HG03378 (cell line): ENCODE data around the gene SSBP4.

Experiments used
- ATAC-seq: cut with Tn5 transposase; IDR thresholded peaks from one replicate; pipeline ENCODE4 v1.9.1; 2021; ENCODE audit warnings: mild to moderate bottlenecking, moderate library complexity; ENCODE audit not compliant: unreplicated experiment

Gene SSBP4

GRCh38 chr19:18419699-18420460, 682 bp downstream of the SSBP4 start:
- ATAC-seq: no peak

DNA sequence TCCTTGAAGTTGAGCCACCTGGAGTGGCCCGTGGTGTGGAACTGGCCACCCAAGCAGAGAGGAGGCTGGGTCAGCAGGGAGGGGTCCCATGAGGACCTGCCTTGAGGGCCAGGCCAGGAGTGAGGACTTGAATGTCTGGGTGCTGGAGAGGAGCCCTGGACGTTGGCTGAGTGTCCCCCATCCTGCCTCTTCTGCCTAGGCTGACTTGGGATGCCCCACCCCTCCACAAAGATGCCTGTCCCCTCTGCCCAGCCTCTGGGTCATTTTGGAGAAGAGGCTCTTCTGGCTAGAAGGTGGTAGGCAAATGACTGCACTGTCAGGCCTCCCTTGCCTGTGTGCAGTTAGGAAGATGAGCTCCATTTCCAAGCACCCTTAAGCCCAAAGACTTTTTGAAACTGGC, 1.7 kb downstream of the SSBP4 start:
- ATAC-seq: no peak

- ATAC-seq: no peak
Observed at GRCh38 chr19:18421371-18421959, 2.3 kb downstream of the SSBP4 start.

- ATAC-seq: no peak
Observed at GRCh38 chr19:18422530-18423191, 3.5 kb downstream of the SSBP4 start.

DNA sequence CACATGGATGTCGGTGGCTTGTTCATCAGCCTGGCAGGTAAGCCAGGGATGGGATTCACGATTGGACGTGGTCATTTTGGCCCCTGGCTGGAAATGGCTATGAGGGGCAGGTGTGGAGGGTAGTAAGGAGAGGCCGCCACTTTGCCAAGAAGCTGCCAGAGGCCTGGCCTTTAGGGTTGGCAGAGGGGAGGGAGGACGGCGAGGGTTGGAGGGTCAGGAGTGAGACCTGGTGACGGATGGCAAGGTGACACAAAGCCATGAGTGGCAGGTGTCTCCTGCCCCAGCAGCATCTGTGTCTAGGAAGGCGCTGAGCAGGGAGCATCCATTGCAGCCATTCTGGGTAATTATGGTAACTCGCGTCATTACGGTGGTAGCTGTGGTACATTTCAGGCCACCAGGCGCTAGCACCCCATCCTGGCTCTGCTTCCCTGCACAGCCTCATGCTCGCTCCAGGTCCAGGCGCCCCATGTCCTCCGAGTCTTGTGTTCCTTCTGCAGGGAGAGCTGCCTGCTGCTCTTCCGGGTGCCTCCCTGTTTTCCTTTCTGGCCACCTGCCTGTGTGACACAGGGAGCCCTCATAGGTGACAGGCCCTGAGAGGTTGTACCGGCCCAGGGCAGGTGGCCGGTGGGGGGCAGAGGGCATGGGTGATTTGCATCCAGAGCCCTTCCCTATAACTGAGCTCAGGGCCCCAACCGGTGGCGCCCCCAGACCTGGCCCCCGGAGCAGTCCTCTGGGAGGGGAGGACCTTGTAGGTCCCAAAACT, 4.2 kb downstream of the SSBP4 start:
- no peak for ATAC-seq

DNA sequence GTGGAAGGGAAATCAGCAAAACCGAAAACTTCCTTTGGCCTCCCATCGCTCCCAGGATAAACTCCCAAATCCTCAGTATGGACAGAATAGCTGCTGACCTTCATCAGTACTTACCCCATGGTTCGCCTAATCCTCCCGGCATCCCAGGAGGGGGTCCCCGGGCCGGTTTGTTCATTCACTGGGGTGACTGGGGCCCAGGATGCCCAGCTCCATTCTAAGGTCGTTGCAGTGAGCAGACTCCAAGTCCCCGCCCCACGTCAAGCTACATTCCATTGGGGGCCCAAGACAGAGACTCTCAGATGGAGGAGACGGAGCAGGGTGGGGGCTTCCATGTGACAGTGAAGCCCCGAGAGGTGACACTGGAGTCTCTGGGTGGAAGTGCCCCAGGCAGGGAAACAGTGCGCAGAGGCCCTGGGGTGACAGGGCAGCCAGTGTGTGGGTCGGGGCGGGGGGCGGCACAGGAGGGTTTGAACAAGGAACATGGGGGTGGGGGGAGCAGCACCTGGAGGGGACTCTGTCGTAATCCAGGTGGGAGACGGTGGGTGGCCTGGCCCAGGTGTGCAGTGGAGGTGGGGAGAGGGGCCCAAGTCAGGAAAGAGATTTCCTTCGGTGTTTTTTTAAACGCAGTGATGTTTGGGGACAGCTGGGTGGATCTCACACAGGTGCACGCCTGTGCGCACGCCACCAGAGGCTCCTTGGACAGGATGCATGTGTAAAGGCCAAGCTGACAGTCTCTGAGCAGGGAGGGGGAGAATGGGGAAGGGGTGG, 5.1 kb downstream of the SSBP4 start:
- ATAC-seq: no peak

- ATAC-seq: no peak
Observed at GRCh38 chr19:18424890-18425514, 5.8 kb downstream of the SSBP4 start.

DNA sequence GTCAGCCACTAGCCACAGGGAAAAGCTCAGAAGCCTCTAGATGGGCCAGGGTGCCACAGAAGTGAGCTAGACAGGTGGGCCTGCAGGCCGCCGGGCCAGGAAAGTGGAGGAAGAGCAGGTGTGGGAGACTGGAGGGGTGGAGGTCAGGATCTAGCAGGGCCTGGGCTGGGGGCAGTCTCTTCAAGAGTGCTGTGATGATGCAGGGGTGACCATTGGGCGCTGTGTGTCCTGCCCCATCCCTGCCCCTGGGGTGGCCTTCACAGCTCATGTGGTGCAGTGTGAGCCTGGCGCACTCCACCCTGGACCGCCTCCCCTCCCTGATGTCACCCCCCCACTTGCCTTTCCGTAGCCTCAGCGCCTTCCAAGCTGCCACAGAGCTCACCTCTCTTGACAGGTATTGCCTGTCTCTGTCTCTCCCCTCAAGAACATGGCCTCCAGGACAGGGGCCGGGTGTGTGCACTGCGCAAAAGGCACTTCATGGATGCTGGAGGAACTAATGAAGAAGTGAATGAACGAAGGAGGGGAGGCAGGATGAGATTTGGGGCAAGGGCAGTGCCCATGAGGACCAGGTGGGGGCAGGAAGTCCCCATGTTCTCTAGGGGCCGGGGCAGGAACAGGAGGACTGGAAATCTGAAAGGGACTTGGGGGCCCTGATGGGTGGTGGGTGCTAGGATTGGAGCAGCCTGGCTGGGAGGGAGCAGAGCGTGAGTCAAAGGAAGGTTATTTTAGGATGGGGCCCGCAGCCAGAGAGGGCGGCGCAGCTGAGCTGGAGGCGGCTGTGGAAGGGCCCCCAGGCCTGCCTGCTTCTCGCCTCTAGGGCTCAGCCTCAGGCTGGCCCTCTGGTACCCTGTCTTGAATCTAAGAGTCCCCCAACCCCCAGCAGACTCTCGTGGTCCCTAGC, 6.6 kb downstream of the SSBP4 start:
- no peak for ATAC-seq

- ATAC-seq: no peak
Observed at GRCh38 chr19:18426416-18426767, 7.2 kb downstream of the SSBP4 start.

DNA sequence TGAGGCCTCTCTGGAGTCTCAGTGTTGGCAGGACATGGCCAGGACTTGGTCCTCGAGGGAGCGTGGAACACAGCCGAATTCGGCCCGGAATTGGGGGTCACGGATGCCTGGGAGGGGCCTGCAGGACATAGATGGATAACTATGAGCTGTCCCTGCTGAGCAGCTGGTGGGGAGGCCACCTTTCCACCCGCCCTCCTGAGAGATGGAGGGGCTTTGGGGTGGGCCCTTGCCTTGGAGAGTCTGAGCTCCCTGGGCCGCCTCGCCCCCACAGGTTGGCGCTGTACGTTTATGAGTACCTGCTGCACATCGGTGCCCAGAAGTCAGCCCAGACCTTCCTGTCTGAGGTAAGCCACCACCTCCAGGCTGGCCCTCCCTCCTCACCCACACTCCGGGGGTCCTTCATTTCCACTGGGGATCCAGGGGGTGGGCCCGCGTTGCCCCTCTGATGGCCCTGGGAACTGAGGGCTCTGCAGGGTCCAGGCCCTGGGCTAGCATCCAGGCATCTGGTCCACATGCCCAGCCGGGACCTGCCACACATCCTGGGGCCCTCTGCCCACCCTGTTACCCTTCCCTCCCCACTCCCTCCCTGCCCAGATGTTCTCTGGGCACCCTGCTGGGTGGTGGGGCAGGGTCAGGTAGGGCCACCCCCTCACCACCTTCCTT, 8.0 kb downstream of the SSBP4 start:
- ATAC-seq: no peak

GRCh38 chr19:18427743-18428113, 8.5 kb downstream of the SSBP4 start:
- no peak for ATAC-seq

- ATAC-seq: no peak
Observed at GRCh38 chr19:18428173-18428786, 9.1 kb downstream of the SSBP4 start.

DNA sequence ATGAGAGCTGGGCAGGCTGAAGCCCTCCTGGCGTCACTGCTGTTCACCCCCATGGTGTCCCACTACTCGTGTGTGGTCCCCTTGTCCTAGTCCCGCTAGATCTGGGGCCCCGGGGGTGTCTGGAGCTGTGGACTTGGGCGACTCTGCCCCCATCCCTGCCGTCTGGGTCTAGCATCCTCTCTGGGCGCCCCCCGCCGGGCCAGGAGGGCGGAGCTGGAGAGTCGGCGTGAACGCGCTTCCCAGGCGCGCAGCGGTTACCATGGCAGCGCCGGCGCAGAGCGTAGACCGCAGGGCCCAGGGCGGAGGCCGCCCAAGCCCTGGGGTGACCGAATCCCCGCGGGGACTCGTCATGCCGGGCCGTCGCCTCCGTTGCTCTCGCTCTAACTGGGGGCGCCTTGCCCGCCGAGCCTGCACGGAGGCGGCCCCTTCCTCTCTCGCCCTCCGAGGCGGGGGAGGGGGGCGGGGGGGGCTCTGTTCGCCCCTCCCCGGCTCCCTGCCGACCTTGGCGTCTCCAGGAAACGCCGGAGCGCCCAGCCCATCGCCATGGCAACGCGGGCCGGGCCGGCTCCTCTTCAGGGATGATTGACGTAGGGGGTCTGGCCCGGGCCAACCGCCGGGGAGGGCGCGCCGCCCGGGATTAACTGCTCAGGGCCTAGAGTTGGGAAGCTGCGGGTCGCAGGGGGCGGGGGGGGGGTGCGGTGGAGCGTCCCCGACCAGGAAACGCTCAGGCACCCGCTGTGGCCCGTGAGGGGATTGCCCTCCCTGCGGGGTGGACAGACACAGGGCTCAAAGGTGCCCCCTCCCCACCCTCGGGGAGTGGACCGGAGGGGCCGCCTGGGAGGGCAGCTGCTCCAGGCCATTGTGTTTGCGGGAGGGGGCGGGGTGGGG, 9.8 kb downstream of the SSBP4 start:
- peak; percentile 45 for ATAC-seq

DNA sequence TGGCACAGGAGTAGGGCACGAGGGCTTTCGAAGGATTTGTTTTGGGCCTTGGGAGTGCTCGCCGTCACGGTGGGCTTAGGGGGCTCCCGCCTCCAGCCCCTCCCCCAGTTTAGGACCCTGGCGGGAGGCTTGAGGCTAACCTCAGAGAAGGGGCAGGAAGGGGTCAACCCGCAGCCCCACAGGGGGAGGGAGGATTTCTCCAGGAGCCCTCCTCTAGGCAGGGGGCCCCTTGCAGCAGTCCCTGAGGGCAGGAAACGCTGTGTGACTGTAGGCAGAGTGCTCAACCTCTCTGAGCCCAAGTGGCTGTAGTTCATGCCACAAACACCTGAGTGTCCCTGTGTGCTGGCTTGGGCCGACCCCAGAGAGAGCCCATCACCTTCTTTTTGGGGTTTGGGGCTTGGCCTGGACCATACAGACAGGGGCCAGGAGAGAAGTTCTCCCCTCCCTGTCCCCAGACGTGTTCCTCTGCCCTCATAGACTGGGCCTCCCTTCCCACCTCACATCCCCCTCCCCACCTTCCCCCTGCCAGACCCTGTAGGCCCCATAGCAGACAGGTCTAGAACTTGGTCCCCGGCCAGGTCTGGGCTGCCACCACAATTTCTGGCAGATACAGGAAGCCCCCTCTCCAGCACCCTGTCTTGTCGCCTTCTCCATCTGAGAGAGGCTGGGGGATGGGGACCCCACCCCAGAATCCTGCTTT, 10.7 kb downstream of the SSBP4 start:
- ATAC-seq: no peak

DNA sequence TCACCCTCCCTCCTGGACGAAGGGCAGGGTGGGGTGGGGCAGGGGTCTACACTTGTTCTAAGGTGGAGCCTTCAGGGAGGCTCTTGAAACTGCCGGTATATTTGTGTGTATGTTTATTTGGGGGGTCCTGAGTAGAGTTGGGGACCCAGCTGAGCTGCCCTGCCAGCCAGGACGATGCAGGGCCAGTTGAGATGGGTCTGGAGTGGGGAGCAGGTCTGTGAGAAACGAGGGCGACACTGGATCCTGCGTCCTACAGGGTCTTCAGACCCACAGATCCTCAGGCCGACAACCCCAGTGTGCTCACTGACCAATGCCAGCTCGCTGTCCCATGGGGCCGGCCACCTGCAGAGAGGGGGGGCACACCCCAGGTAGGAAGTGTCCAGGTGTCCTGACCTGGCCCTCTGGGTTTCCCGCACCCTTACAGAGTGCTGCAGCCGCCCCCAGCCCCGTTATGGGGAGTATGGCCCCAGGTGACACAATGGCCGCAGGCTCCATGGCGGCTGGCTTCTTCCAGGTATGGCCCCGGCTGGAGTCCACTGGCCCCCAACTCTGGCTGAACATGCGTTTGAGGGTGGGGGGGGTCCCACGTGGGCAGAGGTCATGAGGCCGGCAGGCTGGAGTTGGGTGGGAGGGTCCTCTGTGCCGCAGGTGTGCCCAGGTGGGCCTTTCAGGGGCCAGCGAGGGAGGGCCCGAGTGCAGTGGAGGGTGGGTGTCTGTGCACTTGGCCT, 11.4 kb downstream of the SSBP4 start:
- ATAC-seq: no peak
